NCI-H460 (cell line): ENCODE results near the gene PTBP2. TPM values are rescaled to one million over a fixed set of nuclear protein-coding genes. Genes with fewer than 3 reads are reported as not detected.

Experiments
- DNase-seq: peaks from one replicate; pipeline ENCODE4 v3.0.0-alpha.2; 2016; ENCODE audit warnings: low read depth; ENCODE audit errors: extremely low read depth
- total RNA-seq: library from RNA; depleted of rRNA; stranded (reverse); fragments of >200 nt; shearing (Covaris generic); gene quantifications from 2 replicates; pipeline ENCODE4 v1.2.3, GENCODE V29; 2014

Gene PTBP2
- total RNA-seq, 1 experiment from 2014 or later = 13.0 TPM

DNA sequence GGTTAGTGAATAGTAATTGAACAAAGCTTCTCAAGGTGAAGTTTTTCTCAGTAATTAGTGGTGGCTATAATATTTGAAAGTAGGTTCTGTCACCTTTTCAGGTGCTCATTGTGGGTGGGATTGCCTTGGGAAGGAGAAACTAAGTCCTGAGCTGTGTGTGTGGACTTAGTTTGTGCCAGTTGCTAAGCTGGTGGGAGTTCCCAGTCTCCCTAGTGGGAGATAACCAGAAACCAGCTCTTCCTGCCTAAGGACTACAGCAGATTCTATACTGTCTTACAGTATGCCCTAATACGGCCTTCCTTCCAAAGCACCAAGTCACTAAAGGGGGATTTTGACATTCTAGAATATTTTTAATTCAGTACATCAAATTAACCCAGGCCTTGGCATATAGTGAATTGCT is 94.3 kb downstream of the PTBP2 start:
- DNase-seq = no peak

DNA sequence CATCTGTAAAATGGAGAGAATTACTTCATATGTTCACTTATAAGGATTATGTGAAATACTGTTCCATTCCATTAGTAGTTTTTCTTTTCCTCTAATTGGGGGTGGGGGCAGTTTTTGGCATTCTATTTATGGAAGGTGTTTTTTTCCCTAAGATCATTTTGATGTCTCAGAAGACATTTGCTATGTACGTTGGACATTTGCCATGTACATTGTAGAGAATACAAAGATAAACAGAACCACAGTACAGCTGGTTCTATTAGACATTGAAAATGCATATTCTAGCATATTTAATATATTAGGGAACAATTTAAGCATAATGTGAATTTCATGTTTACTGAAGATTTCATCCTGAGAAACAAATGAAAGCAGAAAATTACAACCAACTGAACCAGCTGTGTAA is 98.5 kb downstream of the PTBP2 start:
- no peak for DNase-seq

DNA sequence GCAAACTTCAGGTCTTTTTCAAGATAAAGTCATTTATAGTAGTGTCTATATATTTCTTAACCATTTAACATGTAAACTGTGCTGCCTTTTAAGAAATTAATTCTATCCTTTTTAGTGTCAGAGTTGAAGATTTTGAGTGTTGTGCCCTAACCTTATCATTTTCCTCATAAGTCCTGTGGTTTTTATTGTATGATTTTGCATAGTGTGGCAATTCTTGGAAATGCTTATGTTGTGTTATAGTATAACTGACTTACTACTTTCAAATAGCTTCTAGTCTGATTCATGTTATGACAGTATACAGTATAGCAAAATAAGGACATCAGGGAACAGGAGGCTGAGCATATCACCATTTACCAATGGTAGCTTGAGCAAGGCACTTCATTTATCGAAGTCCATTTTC is 99.1 kb downstream of the PTBP2 start:
- no peak for DNase-seq

DNA sequence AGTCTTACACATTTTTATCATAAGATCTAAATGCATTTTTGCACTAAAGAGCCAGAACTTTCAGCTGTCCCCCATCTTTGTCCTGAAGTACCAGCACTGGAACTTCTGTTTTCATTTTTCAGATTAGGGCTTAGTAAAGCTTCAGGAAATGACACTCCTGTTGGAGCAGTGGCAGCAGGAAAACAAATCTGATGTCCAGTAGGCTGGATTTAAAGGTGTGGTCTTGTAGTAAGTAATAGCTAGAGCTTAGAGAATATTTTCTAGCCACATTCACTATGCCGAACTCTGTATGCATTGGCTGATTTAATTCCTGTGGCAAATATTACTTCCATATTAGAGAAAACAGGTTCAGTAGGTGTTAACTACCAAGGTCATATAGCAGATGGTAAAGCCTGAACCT is 103.6 kb downstream of the PTBP2 start:
- no peak for DNase-seq

DNA sequence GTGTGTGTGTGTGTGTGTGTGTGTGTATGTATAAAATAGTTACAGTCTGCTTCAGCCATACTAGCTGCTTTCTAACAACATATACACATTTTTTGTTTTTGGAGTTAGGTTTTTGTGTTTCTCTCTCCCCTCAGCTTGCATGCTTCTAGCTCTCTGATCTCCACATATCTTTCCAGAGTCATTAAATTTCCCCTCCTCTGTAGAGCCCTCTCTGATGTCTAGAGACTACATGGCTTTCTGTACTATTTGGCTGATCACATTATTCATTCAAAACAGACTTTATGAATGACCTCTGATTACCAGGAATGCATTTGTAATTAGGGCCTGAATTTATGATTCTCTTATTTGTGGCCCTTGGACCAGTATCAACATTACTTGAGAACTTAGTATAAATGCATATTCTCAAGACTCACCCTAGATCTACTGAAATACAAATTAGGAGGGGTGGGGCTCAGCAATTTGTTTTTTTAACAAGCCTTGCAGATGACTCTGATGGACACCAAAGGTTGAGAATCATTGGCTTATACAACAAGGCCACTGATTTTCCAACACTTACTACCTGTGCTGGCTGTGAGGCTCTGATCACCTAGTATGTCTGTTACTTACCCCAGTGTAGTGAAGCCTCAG is 104.5 kb downstream of the PTBP2 start:
- no peak for DNase-seq

DNA sequence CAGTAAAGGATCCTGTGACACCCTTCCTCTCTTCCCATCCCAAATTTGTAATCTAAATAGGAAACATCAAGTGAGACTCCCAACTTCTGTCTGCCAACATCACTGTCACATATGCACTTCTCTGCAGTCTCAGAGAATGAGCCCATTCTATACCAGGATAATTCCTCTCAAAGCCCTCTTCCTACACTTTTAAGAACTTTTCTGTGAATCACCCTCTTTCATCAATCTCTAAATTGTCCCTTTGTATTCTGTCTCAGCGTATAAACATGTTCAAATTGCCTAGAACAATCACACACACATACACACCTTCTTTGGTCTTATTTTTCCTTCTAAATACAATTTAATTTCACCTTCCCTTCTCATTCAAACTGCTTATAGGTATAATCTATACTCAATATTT is 111.8 kb downstream of the PTBP2 start:
- DNase-seq = no peak

DNA sequence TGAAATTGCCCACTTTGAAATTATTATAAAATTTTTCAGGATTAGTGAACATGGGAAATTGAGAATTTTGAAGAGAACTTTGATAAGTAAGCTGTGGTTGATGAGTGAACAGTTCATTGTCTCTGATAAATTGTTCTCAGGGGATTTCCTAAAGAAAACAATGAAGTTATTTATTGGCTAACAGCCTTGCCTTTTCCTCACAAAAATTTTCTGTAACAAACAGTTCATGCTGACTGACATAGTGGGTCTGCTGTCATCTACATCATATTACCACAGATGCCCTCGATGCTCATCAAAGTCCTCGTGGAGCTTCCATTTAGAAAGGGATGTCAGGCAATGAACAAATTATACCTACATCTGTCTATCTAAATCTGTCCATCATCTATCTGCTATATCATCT is 113.4 kb downstream of the PTBP2 start:
- DNase-seq = no peak

DNA sequence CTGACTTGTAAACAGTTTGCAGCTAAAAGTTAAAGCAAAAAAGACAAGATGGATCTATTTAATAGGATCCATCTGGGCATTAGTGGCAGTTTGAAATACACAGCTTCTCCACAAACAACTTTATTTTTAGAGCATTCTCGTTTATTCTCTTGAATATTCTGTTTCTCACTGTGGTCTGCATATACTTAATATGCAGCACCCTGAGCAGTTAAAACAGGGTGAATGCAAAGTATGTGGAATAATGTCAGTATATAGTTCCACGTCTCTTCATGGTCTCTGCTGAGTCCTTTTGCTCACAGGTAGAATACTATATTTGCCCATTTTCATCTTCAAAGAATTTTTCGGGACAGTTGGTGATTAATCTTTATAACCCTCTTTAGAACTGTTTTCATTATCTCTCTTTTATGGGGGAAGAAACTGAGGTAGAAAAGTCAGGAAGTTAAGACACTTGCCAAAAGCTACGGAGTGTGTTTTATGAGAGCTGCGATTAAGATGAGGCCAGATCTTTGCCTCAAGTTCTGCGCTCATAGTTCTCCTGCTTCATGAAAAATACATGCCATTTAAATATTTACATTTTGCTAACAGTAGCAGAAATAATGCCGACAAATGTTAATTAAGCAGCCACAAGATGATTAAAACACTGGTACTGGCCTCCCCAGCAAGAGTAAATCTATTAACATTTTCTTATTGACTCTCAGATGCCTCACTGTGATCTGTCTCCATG is 115.6 kb downstream of the PTBP2 start:
- no peak for DNase-seq

DNA sequence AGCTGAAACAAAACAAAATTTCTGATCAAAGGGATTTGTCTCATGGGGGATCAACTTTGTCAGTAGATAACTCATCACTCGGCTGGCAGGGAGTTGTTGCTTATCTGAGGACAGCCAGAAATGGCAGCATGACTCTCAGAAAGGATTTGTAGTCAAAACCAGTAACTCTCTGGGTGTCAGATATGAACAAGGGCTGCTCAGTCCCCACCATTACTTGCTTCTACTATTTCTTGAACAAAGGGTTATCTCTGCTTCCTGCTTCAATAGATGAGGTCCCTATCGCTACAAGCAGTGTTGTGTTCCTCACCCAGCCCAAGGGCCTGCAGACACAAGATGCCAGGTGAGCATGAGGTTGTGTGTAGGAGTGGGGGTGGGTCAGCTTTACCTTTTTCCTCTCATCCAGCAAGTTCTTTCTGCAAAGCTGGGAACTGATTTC is 116.2 kb downstream of the PTBP2 start:
- no peak for DNase-seq

DNA sequence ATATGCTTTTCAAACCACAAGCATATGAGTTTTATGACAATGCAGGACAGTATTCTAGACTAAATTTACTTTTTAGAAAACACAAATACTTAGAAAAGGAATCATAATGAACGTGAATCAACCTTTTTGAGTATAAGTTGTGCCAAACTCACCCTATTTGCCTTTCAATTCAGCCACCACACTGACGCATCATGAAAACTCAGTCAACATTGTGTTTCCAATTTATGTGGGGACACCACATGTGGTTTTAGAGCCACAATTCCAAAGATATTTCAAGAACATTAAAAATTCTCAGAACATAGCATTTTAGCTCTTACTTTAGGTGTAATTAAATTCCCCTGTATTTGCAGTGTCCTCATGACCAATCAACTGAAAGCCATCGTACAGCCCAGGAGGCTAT is 118.8 kb downstream of the PTBP2 start:
- no peak for DNase-seq

DNA sequence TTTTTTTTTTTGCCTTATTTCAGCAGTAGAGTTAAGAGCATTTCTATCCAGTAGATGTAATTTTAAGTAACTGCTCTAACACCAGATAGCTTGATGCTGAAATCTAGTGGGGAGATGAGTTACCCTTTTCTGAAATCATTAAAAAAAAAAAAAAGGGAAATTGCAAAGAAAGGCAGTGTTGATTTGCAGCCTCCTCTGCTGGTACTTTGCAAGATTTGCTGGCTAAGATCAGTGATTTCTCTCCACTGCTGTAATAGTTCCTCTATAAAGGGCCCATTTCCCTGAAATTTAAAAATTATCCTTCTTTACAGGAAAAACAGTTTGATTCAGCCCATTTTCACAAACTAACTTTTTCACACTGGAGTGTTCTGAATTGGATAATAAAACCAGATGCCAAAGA is 120.6 kb downstream of the PTBP2 start:
- no peak for DNase-seq

DNA sequence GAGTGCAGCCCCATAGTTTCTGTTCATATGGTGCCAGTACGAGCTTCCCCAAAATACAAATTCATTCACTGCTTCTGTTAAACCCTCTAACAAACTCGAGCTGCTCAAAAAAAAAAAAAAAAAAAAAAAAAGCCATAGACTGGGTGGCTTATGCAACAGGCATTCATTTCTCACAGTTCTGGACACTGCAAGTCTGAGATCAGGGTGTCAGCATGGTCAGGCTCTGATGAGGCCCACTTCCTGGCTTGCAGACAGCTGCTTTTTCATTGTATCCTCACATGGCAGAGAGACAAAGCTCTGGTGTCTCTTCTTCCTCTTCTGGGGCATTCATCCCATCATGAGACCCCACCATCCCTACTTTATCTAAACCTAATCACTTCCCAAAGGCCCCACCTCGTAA is 121.6 kb downstream of the PTBP2 start:
- DNase-seq = no peak

DNA sequence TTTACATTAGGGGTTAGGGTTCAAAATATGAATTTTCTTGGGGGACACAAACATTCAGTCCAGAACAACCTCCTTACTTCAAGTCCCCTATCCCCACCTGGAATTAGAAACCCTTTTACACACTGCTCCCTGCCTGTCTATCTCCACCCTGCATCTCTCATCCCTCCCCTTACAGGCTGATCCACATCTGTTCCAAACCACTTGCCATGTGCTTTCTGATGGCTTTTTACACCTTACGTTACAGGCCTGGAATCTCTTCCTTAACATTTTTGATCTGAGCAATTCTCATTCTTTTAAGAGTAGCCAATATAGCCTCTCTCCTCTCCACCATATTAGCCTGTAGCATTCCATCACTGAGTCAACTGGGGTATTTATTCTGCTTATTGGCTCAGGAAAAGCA is 122.0 kb downstream of the PTBP2 start:
- DNase-seq = no peak

DNA sequence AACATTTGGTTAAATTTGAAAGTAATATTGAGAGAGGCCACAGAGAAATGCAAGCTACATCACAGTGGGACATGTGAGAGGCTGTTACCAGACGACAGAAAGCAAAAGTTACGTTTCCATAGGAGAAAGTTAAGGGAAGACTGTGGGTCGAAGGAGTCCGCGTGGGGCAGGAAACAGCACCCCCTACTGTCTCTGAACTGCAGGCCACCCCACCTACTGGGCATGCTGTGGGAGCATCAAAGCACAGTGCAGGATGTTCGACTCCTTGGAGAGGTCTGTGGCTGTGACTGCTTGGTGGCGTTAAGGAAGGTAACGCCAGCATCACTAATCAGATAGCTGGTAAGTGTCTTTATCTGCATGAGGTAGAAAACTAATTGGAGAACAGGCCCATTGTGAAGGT is 123.9 kb downstream of the PTBP2 start:
- peak; percentile 1 for DNase-seq

DNA sequence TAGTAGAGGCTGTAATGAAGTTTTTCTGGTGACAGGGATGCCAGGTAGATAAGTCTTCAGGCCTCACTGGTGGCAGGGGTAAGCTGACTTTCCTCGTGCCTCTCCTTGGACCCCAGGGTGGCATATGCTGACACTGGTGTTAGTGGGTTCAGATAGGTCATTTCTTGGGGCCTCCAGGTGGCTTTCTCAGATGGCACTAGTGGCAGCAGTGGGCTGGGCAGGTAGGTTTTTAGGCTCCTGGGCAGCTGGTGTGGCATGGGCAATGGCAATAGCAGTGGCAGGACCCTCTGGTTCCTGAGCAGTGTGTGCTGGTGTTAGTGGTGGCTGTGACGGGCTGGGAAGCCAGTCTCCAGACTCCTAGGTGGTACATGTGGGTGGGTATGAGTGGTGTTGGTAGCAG is 140.3 kb downstream of the PTBP2 start:
- DNase-seq = no peak

DNA sequence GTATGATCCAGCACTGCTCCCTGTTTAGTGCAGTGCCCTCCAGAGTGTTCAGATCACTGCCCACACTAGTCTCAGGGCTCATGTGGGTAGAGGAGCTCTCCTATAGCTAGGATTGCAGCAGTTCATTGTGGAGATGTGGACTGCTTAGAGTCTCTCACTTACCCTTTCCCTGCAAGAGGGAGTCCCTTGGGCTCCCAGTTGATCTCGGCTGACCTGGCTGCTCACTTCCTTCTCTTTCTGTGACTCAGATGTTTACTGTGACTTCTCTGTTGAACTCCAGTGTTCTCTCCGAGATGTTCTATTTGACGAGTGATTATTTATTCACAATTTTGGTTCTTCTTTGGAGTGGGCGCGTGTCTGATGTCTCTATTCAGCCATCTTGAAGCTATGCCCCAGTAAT is 141.9 kb downstream of the PTBP2 start:
- no peak for DNase-seq
